Activated T-cell treated with anti-CD3 and anti-CD28 coated beads, Interleukin-2, amount 50 U/mL, for 72 hours (primary cell): ENCODE measurements around the gene TTBK2. TPM values are rescaled to one million over a fixed set of nuclear protein-coding genes. Genes with fewer than 3 reads are reported as not detected.
"Not testable (repeated sequence)": the region's sequence is repeated elsewhere in the genome, so short reads cannot be mapped to it uniquely, and the experiment has no call there.

Experiments
- ATAC-seq, 2 donors: fragments of 150-1000 bp; cut with Tn5 transposase; replicated peaks in 1 of 2; 2 replicates each; pipeline ENCODE4 v1.10.0; 2021; ENCODE audit warnings: moderate library complexity in 2 of 2, mild to moderate bottlenecking in 1 of 2
- DNase-seq, 2 donors: peaks; one replicate each; pipeline ENCODE4 v3.0.0; 2021 to 2022; ENCODE audit warnings: mixed read lengths in 1 of 2
- H3K27ac Mint-ChIP-seq: one replicate; pipeline ENCODE4 v1.8.0; 2022; ENCODE audit warnings: mild to moderate bottlenecking, moderate library complexity, mixed read lengths
- H3K27me3 Mint-ChIP-seq: one replicate; pipeline ENCODE4 v1.8.0; 2022; ENCODE audit warnings: low read depth, mixed read lengths
- H3K36me3 Mint-ChIP-seq, 2 donors: one replicate each; pipeline ENCODE4 v1.8.0; 2022; ENCODE audit warnings: mixed read lengths in 2 of 2, mild to moderate bottlenecking in 1 of 2; ENCODE audit not compliant: insufficient read depth in 2 of 2
- H3K4me1 Mint-ChIP-seq: one replicate; pipeline ENCODE4 v1.8.0; 2022; ENCODE audit warnings: low read depth, mixed read lengths
- H3K4me3 Mint-ChIP-seq, 2 donors: one replicate each; pipeline ENCODE4 v1.8.0; 2022; ENCODE audit warnings: mild to moderate bottlenecking in 2 of 2, mixed read lengths in 2 of 2, moderate library complexity in 2 of 2
- H3K9me3 Mint-ChIP-seq, 2 donors: one replicate each; pipeline ENCODE4 v1.8.0; 2022; ENCODE audit warnings: mixed read lengths in 2 of 2
- total RNA-seq, 2 donors: library from RNA; stranded (reverse); gene quantifications; one replicate each; pipeline ENCODE4 v1.2.3, GENCODE V29; 2022

Gene TTBK2
- total RNA-seq, 2 donors from 2014 or later, result 23.4 to 23.7 TPM

DNA sequence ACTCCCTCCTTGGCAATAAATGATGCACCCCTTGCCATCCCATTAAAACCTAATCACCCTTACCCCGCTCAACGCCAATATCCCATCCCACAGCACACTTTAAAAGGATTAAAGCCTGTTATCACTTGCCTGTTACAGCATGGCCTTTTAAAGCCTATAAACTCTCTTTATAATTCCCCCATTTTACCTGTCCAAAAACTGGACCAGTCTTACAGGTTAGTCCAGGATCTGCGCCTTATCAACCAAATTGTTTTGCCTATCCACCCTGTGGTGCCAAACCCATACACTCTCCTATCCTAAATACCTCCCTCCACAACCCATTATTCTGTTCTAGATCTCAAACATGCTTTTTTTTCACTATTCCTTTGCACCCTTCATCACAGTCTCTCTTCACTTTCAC, 33.2 kb downstream of the TTBK2 start:
- H3K9me3 Mint-ChIP-seq, ATAC-seq, H3K27ac Mint-ChIP-seq: not testable (repeated sequence)

DNA sequence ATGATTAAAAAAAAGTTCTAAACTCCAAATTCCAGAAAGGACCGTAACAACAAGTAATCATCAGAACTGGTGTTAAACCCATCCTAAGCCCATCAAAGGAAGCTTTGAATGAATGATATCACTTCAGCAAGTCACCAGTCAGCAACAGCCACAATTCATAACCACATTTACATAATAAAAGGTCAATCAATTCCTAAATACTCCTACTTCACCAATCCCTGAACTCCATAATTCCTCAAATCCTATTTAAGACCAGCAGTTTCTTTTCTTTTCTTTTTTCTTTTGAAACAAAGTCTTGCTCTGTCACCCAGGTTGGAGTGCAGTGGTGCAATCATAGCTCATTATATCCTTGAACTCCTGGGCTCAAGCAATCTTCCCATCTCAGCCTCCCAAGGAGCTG, 40.5 kb downstream of the TTBK2 start:
- Mint-ChIP-seq H3K27me3 (no peaks in the 10 kb centered on the region), H3K27ac (no peak overlapping the region), H3K4me3 (no peak overlapping the region), H3K9me3 (peaks cover 2 to 3% of the 10 kb centered on the region in 2 donors), H3K36me3 (peaks cover 3 to 7% of the 10 kb centered on the region in 2 donors), H3K4me1 (no peaks in the 10 kb centered on the region)
- ATAC-seq (no peak), DNase-seq (no peak)

More for the DNA sequence above, 33.2 kb downstream of the TTBK2 start:
- not testable (repeated sequence) for H3K27me3 Mint-ChIP-seq, H3K4me1 Mint-ChIP-seq, H3K4me3 Mint-ChIP-seq, DNase-seq
- H3K36me3 Mint-ChIP-seq, result peaks cover 7 to 12% of the 10 kb centered on the region in 2 donors

DNA sequence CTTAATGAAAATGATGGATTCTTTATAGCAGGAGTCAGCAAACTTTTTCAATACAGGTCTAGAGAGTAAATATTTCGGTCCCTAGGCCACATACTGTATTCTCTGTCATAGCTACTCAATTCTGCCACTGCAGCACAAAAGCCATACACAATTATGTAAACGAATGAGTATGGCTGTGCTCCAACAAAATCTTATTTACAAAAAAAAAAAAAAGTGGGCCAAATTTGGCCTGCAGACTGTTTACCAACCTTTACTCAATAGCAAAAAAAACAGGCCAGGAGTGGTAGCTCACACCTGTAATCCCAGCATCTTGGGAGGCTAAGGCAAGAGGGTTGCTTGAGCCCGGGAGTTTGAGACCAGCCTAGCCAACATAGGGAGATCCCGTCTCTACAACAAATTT, 41.1 kb downstream of the TTBK2 start:
- ATAC-seq, result no peak
- Mint-ChIP-seq H3K9me3 (no peaks in the 10 kb centered on the region), H3K27me3 (no peaks in the 10 kb centered on the region), H3K4me1 (no peaks in the 10 kb centered on the region), H3K4me3 (no peak overlapping the region), H3K36me3 (peaks cover 0 to 5% of the 10 kb centered on the region in 2 donors), H3K27ac (no peak overlapping the region)
- DNase-seq, result no peak

DNA sequence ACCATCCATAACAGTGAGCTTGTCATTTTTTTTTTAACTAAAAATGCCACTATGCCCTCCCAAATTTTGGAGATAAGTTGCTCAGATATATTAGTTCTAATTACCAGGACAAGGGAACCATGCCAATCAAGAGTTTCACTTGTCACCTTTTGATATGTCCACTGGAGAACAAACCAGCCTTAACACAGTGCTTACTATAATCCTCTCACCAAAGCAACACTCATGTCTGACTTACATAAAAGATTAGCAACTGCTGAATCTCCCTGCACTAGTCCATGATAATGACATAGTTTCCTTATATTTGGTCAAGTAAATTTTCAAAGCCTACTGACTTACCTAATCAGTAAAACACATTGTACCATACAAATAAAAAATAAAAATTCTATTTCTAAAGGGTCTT, 44.4 kb downstream of the TTBK2 start:
- Mint-ChIP-seq H3K4me1 (no peaks in the 10 kb centered on the region), H3K4me3 (no peak overlapping the region), H3K9me3 (no peaks in the 10 kb centered on the region), H3K27me3 (no peaks in the 10 kb centered on the region), H3K27ac (no peak overlapping the region), H3K36me3 (no peaks in the 10 kb centered on the region)
- no peak for ATAC-seq
- no peak for DNase-seq

DNA sequence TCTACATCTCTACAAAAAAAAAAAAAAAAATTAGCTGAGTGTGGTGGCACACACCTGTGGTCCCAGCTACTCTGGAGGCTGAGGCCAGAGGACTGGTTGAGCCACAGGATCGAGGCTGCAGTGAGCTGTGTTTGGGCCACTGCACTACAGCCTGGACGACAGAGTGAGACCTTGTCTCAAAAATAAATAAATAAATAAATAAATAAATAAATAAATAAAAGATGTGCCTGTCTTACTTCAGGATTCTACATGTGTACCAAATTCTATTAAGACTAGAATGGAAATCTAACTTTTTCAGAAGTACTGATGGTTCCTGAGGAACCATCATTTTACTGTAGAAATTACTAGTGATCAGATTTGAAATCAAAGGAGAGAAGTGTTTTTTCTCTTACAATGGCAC, 51.9 kb downstream of the TTBK2 start:
- no peaks in the 10 kb centered on the region for H3K9me3 Mint-ChIP-seq
- ATAC-seq (no peak), DNase-seq (no peak)
- H3K27ac Mint-ChIP-seq, result no peak overlapping the region
- H3K4me1 Mint-ChIP-seq, result no peaks in the 10 kb centered on the region
- H3K36me3 Mint-ChIP-seq, result peaks cover 0 to 1% of the 10 kb centered on the region in 2 donors
- H3K4me3 Mint-ChIP-seq, result no peak overlapping the region
- H3K27me3 Mint-ChIP-seq, result no peaks in the 10 kb centered on the region

DNA sequence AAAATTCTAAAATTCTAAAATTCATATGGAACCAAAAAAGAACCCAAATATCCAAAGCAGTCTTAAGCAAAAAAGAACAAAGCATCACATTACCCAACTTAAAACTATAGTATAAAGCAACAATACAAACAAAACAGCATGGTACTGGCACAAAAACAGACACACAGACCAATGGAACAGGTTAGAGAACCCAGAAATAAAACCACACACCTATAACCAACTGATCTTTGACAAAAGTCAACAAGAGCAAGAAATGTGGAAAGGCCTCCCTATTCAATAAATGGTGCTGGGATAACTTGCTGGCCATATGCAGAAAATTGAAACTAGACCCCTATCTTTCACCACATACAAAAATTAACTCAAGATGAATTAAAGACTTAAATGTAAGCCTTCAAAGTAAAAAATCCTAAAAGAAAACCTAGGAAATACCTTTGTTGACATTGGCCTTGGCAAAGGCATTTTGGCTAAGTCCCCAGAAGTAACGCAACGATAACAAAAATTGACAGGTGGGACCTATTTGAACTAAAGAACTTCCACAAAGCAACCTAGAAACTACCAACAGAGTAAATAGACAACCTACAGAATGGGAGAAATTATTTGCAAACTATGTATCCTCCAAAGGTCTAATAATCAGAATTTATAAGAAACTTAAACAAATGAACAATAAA, 56.9 kb downstream of the TTBK2 start:
- no peaks in the 10 kb centered on the region for H3K27me3 Mint-ChIP-seq
- no peaks in the 10 kb centered on the region for H3K9me3 Mint-ChIP-seq
- peaks cover 0 to 1% of the 10 kb centered on the region in 2 donors for H3K36me3 Mint-ChIP-seq
- no peak overlapping the region for H3K4me3 Mint-ChIP-seq
- H3K27ac Mint-ChIP-seq, result no peak overlapping the region
- DNase-seq, result no peak
- no peak for ATAC-seq
- no peaks in the 10 kb centered on the region for H3K4me1 Mint-ChIP-seq

DNA sequence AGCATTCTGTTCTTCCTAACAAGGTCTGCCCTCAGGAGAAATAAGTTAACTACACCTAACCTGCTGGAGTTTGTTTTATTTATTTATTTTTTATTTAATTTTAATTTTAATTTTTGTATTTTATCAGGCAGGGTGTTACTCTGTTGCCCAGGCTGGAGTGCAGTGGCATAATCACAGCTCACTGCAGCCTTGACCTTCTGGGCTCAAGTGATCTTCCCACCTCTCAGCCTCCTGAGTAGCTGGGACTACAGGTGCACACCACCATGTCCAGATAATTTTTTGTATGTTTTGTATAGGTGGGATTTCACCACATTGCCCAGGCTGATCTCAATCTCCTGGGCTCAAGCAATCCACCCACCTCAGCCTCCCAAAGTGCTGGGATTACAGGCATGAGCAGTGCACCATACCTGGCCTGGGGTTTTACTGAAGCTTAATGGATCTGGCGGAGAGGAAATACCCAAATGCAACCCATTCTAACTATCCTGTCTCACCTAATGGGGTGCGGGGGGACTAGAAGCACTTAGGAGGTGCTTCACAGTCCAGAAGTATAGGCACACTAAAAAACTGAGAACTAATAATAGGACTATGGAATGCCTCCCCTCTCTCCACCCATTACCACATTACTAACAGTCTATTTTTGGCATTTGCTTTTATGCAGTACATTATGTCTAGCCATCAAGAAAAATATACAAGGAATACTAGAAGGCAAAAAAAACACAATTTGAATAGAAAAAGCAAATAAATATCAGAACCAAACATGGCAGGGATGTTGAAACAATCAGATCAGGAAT, 61.4 kb downstream of the TTBK2 start:
- Mint-ChIP-seq H3K36me3 (peaks cover 2 to 5% of the 10 kb centered on the region in 2 donors), H3K4me3 (no peak overlapping the region), H3K9me3 (no peaks in the 10 kb centered on the region), H3K27ac (no peak overlapping the region), H3K4me1 (no peaks in the 10 kb centered on the region), H3K27me3 (no peaks in the 10 kb centered on the region)
- no peak for ATAC-seq
- DNase-seq, result no peak

DNA sequence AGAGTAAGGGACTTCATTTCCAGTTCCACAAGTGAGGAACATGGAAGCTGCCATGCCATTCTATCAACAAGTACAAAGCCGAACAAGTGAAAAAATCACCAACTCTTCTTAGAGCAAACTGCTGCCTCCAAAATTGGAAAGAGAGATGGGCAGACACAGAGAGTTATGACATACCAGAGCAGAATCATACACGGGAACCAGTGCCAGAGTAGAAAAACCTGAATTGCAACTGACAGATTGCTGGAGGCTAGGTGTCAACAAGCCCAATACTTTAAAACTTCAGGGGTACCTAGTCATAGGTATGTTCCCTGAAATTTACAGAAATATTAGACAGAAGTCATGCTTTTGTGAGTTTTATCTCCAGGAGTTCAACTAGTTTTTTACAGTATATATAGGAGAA, 62.0 kb downstream of the TTBK2 start:
- DNase-seq, result no peak
- Mint-ChIP-seq H3K36me3 (peaks cover 2 to 5% of the 10 kb centered on the region in 2 donors), H3K4me1 (no peaks in the 10 kb centered on the region), H3K27me3 (no peaks in the 10 kb centered on the region), H3K27ac (no peak overlapping the region), H3K4me3 (no peak overlapping the region), H3K9me3 (no peaks in the 10 kb centered on the region)
- ATAC-seq, result no peak

DNA sequence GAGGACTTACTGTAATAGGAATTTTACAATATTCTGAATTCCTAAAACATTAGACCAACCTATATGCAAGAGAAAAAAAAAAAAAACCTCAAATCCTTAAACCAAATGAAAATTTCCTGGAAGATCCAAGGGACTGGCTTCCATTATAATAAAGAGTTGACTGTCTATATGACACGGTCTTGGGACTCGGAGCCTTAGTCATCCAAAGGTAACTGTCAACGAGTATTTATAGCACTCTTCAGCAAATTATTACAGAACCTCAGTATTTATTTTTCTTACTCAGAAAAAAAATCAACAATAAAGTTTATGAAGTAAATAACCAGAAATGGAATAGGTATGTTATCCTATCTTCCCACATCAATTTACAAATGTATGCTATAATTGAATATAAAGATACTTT, 66.0 kb downstream of the TTBK2 start:
- Mint-ChIP-seq H3K4me3 (no peak overlapping the region), H3K27ac (no peak overlapping the region), H3K27me3 (no peaks in the 10 kb centered on the region), H3K9me3 (no peaks in the 10 kb centered on the region), H3K4me1 (no peaks in the 10 kb centered on the region), H3K36me3 (peaks cover 2 to 5% of the 10 kb centered on the region in 2 donors)
- ATAC-seq, result no peak
- DNase-seq, result no peak

DNA sequence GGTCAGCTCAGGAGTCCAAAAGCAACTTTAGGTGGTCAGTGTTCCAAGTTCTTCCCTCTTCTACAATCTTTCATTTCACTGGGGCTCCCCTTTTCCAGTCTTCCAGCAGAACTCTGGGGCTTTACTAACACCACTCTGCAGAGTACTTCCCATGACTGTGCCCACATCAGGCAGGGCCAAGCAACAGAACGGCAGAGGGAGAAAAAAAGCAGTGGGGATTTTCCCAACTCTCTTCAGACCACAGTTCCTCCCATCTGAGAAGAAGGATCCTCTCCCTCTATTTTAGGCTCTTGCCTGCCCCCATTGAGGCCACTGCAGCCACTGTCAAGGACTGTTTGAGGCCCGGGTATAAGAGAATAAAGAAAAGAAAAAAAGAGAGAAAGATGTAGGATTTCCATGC, 70.7 kb downstream of the TTBK2 start:
- H3K27ac Mint-ChIP-seq, result no peak overlapping the region
- no peaks in the 10 kb centered on the region for H3K27me3 Mint-ChIP-seq
- H3K4me3 Mint-ChIP-seq, result no peak overlapping the region
- H3K4me1 Mint-ChIP-seq, result no peaks in the 10 kb centered on the region
- ATAC-seq (no peak), DNase-seq (no peak)
- no peaks in the 10 kb centered on the region for H3K36me3 Mint-ChIP-seq
- H3K9me3 Mint-ChIP-seq, result no peaks in the 10 kb centered on the region

DNA sequence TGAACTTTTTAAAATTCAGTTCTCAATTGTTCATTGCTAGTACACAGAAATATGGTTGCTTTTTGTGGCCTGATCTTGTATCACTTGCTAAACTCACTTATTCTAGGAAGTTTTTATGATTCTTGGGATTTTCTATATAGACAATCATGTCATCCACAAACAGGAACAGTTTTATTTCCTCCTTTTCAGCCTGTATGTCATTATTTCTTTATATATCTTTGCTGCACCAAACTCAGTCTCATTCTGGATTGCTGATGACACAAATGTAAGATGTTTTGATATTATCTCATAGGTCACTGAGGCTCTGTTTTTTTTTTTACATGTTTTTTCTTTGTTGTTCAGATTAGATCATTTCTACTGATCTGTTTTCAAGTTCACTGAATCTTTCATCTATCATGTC, 71.7 kb downstream of the TTBK2 start:
- DNase-seq (no peak), ATAC-seq (no peak)
- Mint-ChIP-seq H3K4me3 (no peak overlapping the region), H3K27me3 (no peaks in the 10 kb centered on the region), H3K36me3 (no peaks in the 10 kb centered on the region), H3K27ac (no peak overlapping the region), H3K4me1 (no peaks in the 10 kb centered on the region), H3K9me3 (no peaks in the 10 kb centered on the region)

DNA sequence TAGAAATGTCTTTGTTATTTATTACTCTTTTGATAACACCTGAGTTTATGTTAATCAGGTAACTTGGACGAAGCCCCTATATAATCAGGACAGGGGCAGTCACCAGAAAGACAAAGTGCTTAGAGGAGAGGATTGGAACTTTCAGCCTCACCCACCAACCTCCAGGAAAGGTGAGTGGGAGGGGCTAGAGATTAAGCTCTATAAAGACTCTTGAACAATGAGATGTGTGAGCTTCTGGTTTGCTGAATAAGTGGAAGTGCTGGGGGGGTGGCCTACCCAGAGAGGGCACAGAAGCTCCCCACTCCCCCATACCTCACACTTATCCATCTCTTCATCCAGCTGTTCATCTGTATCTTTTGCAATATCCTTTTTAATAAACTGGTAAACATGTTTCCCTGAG, 73.9 kb downstream of the TTBK2 start:
- no peak overlapping the region for H3K4me3 Mint-ChIP-seq
- H3K36me3 Mint-ChIP-seq, result no peaks in the 10 kb centered on the region
- ATAC-seq, result no peak
- H3K27me3 Mint-ChIP-seq, result no peaks in the 10 kb centered on the region
- DNase-seq, result no peak
- no peak overlapping the region for H3K27ac Mint-ChIP-seq
- no peaks in the 10 kb centered on the region for H3K9me3 Mint-ChIP-seq
- no peaks in the 10 kb centered on the region for H3K4me1 Mint-ChIP-seq

DNA sequence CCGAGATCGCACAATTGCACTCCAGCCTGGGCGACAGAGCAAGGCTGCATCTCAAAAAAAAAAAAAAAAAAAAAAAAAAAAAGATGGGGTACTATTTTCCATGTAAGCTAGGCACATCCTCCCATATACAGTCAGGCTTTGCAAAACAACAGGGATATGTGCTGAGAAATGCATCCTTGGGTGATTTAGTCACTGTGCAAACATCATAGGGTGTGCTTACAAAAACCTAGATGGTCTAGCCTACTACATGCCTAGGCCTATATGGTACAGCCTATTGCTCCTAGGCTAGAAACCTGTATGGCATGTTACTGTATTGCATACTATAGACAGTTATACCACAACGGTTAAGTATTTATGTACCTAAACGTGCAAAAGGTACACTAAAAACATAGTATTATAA, 75.0 kb downstream of the TTBK2 start:
- no peaks in the 10 kb centered on the region for H3K9me3 Mint-ChIP-seq
- H3K36me3 Mint-ChIP-seq, result no peaks in the 10 kb centered on the region
- no peaks in the 10 kb centered on the region for H3K4me1 Mint-ChIP-seq
- no peaks in the 10 kb centered on the region for H3K27me3 Mint-ChIP-seq
- no peak overlapping the region for H3K27ac Mint-ChIP-seq
- DNase-seq, result no peak
- no peak for ATAC-seq
- no peak overlapping the region for H3K4me3 Mint-ChIP-seq

DNA sequence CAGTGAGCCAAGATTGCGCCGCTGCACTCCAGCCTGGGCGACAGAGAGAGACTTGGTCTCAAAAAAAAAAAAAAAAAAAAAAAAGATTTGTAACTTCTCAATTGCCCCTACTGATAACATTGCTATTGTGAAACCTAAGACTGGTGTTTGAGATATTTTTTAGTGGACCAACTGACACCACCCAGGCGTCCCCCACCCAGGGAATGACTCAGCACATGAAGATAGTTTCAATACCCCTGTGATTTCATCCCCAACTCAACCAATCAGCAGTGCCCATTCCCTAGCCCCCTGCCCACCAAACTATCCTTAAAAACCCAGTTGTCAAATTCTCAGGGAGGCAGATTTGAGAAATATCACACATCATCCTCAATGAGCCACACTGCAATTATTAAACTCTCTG, 76.9 kb downstream of the TTBK2 start:
- Mint-ChIP-seq H3K4me3 (no peak overlapping the region), H3K9me3 (no peaks in the 10 kb centered on the region), H3K4me1 (no peaks in the 10 kb centered on the region), H3K27me3 (no peaks in the 10 kb centered on the region), H3K27ac (no peak overlapping the region), H3K36me3 (no peaks in the 10 kb centered on the region)
- DNase-seq (no peak), ATAC-seq (no peak)
